NCI-H526 treated with DMSO at 0.1 percent for 48 hours (cell line): Measurements from ENCODE around the gene ANK3.
A peak's percentile ranks its signal among the peaks of the same experiment; 100 is the strongest.

Experiments
- DNase-seq: peaks from one replicate; lab custom pipeline; 2025; lab: John Stamatoyannopoulos, UW

The ANK3 gene

DNA sequence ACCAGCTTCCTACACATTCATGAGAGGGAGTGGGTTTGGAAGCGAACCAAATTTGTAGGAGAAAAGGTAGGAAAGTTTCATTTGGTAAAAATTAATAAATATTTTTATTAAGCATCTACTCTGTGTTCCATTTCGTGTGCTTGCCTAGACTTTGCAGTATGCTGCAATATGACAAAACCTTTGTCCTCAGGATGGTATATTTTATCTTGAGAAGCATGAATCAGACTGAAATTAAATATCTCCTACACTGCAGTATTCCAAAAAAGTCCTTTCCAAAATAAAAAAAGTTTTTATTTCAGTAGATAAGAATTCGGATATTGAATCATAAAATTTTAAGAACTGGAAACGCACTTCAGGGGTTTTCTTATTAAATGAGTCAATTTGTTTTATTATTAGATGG, 47.7 kb downstream of the ANK3 start:
- DNase-seq = no peak

DNA sequence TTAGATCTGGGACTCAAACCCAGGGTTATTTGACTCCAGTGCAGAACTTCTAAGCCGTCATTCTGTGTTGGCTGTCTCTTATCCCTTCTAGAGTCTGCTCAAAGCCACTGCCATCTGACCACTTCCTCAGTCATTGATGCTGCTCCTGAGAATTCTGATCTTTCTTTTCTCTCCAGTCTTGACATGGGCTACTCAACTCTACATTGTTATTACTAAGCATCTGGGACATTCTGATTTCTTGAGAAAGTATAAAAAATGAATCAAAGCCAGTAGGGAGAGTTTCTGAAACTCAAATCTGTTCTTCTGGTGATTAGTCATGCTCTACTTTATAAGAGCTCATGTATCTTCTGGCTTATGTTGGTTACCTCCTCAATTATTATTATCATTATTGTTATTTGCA, 48.7 kb downstream of the ANK3 start:
- DNase-seq = no peak

DNA sequence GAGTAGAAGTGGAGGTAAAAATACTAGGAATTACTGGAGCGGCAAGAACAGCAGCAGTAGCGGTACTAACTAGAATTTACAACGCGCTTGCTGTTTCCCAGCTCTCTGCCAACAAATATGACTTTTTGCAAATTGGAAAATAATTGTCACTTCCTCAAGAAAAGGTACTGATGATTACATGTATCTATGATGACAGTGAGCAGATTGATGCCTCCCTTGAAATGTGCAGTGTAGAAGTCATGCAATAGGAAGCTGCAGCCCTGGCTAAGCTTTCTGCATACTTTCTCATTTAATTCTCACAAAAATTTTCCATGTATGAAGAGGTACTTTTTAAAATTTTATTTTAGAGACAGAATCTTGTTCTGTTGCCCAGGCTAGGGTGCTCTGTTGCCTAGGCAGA, 49.9 kb downstream of the ANK3 start:
- no peak for DNase-seq

DNA sequence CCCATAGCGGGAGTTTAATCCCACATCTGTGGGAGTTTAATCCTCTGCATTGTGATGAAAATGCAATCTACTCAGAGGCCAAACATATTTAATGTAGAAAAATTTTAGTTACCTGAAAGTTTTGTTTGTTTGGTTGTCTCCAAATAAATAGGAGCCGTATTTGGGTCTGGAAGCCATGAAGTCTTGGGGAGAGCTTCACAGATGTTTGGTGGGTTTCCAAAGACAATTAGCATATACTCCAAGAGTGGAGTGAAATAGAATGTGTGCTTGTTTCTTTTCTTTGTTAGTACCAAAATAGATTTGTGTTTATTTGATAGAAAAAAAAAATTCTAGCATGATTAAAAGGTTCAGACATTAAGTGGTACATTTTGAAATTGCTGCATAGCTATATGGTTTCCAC, 50.9 kb downstream of the ANK3 start:
- DNase-seq = no peak

DNA sequence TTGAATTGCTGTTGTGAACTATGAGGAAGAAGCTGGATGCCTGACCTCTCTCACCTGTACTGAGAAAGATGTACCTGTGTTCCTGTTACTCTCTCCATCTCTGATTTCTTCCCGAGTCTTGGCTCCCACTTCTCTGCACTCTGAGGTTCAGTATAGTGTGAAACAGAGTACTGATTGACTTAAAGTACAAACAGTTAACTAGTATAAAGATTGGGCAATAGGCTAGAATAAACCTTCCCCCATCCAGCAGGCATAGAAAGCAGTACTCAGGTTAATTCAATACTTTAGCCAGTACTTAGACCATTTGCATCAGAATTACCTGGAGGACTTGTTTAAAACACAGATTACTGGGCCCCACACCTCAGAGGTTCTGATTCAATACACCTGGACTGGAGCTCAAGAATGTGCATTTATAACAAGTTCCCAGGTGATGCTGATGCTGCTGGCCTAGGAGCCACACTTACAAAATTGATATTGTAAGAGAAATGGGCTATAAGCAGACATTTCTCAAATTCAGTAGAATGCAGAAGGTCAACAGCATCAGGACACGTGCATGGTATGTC, 51.6 kb downstream of the ANK3 start:
- no peak for DNase-seq

DNA sequence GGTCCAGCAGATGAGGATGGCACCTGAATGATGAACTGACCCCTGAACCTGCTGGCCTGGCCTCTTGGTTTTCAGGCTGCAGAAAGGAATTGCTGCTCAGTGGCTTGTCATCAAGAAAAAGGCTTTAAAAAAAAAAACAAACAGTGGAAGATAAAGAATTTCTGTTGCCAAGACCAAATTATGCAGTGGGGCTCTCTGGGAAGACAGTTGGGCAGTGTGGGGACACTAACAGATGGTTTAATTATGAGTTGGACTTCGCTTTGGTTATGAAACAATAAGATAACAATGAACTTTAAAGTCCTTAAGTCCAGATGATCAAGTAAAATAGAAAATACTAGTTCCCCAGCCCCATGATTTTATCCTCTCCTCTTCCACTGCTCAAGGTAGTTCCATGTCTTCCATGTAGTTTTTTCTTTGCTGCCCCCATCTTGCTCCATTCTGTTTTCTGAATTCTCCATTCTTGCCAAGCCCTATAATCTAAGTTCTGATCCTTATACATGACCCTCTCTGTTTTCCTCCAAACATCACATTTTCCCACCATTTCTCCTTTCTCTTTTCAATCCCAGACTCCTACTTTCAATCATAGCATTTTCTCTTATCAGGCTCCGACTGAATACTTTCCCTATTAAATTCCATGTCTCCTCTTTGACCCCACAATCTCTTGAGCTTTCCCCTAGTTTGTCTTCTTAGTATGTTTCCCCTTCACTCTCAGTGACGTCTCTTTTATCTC, 52.6 kb downstream of the ANK3 start:
- no peak for DNase-seq

DNA sequence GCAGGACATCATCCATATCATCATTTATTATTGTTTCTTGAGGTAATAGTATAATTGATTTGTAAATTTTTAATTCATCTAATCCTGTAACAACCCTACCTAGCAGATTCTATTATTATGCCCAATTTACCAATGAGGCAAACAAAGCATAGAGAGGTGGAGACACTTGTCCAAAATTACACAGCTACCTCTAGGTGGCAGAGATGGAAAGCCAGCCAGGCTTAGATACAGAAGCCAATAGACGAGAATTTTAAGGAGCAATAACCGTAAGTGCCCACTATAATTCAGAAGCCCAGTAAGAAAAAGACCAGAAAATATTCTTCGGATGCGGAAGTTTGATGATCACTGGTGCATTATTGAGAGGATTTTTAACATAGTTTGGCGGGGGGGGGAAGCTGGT, 54.0 kb downstream of the ANK3 start:
- DNase-seq = no peak

DNA sequence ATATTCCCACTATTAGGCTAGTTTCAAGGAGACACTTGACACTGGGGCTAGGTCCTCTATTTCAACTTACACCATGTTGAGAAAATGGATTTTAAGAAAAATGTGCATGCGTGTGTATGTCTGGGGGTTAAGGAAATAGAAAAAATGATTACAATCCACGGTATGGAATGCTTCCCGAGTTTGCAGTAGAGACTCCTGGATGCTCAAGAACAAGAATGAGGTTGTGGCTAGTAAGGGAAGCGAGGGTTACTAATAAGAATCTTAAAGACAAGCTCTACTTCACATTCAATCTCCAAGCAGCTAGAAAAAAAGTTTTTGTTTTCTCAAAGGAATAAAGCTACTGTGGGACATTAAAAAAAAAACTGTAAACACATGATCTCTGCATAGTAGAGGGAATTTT, 54.7 kb downstream of the ANK3 start:
- DNase-seq = no peak

DNA sequence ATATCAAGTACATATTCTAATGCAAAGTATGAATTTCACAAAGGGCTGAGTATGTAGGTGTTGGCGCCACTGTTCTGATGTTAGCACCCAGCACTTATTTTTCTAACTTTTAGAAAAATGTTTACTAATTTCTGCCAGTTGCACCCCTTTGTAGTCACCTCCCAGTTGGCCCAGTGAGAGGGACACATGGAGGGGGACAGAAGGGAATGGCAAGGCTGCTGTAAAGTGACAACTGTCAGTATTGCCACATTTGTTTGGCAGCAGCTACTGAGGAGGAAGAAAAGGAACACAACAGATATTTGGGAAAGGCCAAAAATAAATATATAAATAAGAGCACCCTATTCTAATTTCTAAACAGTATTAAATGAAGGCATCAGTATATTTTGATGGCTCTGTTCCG, 57.3 kb downstream of the ANK3 start:
- DNase-seq = no peak

DNA sequence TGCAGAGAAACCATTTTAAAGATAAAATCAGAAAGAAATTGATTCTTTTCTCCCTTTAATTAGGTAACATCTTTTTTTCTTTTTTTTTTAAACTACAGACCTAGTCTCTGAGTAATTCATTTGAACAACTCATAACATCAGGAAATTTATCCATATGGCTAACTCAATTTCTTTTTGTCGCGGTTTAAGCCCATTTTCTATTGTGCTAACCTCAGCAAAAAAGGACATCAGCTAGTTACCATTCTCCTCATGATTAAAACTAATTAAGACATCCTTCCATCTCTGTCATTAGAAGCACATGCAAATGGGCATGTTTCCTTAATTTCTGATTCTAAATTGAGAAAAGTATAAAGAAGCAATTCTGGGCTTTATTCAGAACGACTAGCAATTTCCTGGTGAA, 57.8 kb downstream of the ANK3 start:
- no peak for DNase-seq

DNA sequence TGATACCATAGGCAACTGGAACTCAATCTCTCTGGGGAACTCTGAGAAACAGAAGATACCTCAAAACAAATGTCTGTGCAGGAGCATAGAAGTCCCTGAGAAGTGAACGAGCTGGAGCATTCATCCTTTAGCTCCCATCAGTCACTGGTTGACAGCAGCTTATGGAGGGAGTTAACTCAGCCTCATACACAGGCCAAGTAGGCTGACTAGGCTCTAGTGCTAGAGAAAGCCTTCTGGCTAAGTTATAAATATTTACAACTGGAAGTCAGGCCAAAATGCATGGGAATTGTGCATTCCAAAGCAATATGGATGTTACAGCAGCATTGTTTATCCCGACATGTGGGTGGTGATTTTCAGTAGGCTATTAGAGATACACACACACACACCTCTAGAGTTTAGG, 66.5 kb downstream of the ANK3 start:
- no peak for DNase-seq

DNA sequence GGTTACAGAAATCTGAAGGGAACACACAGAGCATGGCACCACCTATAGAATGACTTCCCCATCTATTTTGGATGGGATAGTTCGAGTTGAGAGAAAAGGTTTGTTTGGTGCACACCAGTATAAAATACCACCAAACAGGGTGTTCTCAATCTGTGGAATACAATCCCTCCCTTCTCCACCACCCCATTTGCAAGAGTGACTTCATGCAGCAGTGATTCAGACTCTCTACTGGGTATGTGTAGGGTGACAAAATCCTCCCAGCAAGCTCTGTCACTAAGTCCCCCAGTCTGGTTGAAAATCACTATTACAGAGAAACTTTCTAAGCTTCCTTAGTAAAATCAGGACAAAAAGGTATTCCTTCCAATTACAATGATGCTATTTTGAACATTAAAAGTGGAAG, 69.0 kb downstream of the ANK3 start:
- no peak for DNase-seq

DNA sequence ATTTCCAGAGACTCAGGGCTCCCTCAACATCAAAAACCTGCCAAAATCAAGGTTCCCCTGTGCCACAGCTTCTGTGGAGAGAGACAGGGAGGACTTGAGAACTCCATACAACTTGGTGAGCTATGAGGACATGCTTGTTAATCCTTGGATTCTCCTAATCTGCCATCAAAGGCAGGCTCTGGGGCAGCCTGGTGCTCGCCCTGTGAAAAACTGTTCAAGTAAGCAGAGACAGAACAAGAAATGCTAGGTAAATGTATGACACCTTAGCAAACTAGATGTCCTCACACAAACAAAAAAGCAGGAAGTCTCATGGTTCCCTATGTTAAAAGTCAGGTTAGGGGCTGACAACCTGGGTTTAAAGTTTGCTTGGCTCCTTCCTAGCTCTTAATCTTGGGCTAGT, 73.6 kb downstream of the ANK3 start:
- DNase-seq = no peak

DNA sequence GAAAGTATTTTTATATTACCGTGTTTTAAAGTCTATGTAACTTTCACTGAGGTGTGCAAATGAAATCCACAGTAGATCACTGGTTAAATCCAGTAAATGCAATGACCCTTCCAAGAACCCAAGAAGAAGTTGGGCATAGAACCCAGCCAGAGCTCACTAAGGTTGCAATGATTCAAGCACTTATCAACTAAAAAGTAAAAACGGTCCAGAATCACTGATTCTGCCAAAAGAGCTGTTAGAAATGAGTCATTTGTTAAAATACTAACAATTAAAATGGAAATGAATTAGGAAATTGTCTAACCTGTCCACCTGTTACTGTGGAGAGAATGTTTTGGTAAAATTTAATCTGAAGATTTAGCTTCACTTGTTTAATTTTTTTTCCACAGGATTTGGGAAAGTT, 74.4 kb downstream of the ANK3 start:
- no peak for DNase-seq

DNA sequence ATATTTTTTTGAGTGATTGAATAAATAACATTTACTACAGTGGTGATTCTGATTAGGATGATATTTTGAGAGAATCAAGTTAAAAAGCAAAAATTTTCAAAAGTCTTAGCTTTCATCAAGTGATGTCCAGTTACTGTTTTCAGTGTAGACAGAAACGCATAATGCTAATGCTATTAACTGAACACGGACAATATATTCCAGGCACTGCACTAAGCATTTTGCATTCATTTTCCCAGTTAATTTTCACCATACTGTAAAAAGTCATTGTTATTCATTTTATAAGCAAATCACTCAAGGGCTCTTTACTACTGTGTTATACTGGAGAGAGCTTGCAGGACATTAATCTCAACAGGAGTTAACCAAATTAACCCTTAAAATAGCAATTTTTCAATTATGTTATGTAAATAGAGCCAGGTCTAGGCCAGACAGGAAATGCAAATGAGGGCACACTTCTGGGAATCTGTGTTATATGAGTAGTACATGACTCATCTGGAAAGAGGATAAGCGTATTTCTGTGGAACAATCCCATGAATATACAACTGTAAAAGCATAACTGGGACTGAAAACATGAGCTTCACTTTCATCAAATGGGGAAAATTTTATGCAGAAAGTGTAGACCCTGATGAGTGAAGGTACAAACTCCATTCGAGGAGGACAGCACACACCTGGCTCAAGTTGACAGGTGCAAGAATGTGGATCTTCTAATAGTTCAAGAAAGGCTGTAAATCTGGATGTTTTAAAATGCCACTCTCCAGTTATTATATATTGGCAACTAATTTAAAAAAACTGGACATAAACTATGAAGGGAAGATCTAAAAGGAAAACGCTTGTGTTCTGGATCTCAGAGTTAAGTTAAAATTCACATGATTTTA, 75.4 kb downstream of the ANK3 start:
- DNase-seq = peak; percentile 88

DNA sequence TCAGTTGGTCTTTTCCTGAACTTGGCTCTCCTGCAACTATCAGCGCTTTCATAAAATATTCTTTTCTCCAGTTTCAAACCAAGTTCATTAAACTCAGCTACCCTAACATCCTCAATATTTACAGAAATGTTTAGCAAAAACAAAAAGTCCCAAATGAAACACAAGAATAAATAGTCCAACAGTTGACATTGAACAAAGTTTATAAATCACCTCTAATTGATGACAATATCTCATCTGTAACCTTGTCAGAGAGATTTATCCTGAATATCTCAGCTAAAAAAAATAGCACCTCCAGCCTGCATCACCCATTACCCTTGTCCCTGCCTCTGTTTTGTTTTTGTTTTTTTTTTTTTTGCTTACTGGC, 76.1 kb downstream of the ANK3 start:
- DNase-seq = no peak

DNA sequence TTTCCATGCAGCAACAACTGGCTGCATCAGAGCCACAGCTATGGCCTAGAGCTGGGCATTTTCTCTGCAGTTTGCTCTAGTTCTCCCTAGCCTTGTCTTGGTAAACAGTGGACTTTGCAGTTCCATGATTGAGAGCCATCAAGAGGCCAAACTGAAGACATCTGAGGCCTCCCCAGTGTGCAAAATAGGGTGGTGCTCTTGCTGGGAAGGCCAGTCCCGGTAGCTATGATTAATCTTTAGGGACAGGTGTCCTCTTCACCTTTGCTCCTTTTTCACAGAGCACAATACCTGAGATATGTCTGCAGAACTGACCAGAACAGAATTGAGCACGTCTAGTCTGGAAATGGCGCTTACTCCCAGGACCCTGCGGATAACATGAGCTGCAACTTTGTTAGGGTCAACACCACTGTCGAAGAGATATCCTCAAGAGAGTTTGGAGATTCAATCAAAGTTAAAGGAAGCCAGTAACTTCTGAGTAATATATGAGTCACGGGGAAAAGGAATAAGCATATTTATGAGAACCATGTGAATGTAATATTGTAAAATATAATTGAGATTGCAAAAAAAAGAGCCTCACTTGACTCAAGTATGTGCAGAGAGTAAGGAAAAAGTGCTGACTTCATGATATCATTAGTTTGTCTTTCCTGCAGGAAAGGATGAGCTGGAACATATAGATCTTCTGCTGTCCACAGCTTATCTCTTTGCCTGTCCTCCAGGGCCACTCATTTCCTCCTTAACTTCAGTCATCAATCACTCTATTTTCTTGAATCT, 76.7 kb downstream of the ANK3 start:
- DNase-seq = no peak

DNA sequence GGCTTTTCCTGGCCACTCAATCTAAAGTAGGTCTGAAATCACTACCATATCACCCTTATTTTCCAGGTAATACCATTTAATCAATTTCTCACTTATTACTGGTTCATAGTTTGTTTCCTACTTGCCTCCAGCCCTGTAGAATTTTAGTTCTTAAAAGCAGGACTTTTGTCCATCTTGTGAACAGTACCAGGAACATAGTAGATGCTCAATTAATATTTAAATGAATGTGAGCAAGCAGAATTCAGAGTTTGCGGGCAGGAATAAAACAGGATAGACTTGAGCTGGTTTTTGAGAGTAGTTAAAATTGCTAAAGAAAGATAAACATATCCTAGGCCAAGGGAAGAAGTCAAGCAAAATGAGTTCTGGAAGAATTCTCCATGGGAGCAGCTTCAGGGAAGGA, 77.9 kb downstream of the ANK3 start:
- DNase-seq = no peak

DNA sequence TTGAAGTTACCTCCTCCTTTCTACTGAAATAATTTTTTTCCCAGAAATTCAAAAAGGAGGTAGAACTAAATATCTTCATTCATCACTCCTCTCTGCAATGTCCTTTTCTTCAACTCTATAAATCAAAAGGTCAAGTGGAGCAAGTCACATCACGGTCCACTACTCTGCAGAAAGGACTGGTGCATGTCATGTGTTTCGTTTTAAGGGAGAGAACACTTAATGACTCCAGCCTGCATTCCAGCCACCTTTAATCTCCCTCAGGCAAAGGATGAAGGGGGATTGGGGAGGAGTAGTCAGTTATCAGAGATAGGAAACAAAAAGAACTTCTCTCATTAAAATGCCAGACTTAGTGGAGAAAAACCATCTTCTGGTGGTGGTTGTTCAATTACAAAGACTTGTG, 78.9 kb downstream of the ANK3 start:
- DNase-seq = no peak

DNA sequence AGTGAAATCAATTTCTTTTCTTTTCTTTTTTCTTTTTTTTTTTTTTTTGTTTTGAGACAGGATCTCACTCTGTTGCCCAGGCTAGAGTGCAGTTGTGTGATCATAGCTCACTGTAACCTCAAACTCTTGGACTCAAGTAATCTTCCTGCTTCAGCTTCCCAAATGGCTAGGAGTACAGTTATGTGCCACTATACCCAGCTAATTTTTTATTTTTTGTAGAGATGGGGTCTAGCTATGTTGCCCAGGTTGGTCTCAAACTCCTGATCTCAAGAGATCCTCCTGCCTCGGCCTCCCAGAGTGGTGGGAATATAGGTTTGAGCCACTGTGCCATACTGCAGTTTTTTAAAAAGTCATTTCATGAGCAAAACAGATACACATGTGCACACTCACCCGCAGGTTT, 79.8 kb downstream of the ANK3 start:
- DNase-seq = no peak

DNA sequence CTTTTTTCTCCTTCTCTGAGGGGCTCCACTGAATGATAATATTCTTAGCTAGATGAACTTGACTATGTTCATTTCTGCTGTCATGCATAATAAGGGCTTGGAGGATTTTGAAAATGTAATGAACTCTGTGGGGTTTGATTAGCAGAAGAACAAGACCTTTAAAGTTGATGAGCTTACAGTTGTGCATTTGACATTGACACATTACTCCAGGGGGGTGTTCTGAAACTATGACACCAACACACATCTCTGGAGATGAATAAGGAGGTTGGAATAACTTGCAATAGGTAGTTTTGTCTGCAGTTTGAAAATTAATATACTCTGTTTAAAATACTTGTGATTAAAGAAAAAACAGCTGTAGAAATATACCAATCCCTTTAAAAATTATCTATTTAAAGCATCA, 80.3 kb downstream of the ANK3 start:
- DNase-seq = no peak

DNA sequence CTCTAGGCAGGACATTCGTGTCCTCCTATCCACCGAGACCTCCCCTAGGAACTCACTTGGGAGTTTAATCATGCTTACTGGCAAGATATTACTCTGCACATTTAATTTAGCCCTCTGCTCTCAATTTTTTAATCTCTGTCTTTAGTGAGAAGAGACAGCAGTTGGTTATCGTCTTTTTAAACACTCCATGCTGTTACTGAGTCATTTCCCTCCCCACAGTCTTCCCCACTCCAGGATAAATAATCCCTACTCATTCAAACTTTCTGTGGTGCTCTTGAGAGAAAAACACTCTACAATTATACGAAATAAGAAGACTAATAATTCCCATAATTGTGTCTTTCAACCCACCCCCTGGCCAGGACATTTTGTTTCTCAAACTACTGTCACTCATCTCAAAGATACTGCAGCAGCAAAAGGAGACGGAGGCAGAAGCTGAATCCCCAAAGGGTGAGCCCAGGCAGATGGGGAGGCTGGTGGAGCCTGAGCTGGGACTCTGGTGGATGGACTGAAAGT, 84.2 kb downstream of the ANK3 start:
- DNase-seq = no peak
